Measurements from ENCODE around the gene ADPRHL1.
A peak's percentile ranks its signal among the peaks of the same experiment; 100 is the strongest.

The ADPRHL1 gene

GRCh38 chr13:113413178-113413897, 40.0 kb downstream of the ADPRHL1 start:
- DNase-seq, result no peak

GRCh38 chr13:113412440-113412839, 40.8 kb downstream of the ADPRHL1 start:
- DNase-seq, result no peak

- DNase-seq, result peak; percentile 12
Observed at GRCh38 chr13:113411216-113412023, 41.9 kb downstream of the ADPRHL1 start.

GRCh38 chr13:113410472-113411201, 42.7 kb downstream of the ADPRHL1 start:
- DNase-seq, result peak; percentile 35

GRCh38 chr13:113408562-113408961, 44.7 kb downstream of the ADPRHL1 start:
- DNase-seq, result no peak

GRCh38 chr13:113407531-113408393, 45.5 kb downstream of the ADPRHL1 start:
- no peak for DNase-seq

GRCh38 chr13:113407103-113407530, 46.2 kb downstream of the ADPRHL1 start:
- DNase-seq, result no peak

GRCh38 chr13:113406321-113407102, 46.8 kb downstream of the ADPRHL1 start:
- DNase-seq, result no peak

- no peak for DNase-seq
Observed at GRCh38 chr13:113405481-113406300, 47.6 kb downstream of the ADPRHL1 start.

GRCh38 chr13:113404723-113405471, 48.4 kb downstream of the ADPRHL1 start:
- no peak for DNase-seq

GRCh38 chr13:113404366-113404722, 48.9 kb downstream of the ADPRHL1 start:
- DNase-seq, result no peak

- no peak for DNase-seq
Observed at GRCh38 chr13:113403255-113404104, 49.8 kb downstream of the ADPRHL1 start.

- no peak for DNase-seq
Observed at GRCh38 chr13:113402471-113403254, 50.6 kb downstream of the ADPRHL1 start.

GRCh38 chr13:113401452-113402415, 51.6 kb downstream of the ADPRHL1 start:
- DNase-seq, result no peak

- no peak for DNase-seq
Observed at GRCh38 chr13:113400621-113401451, 52.5 kb downstream of the ADPRHL1 start.

- no peak for DNase-seq
Observed at GRCh38 chr13:113399755-113400149, 53.5 kb downstream of the ADPRHL1 start.
